ENCODE results near the gene ADK. TPM values are rescaled to one million over a fixed set of nuclear protein-coding genes. Genes with fewer than 3 reads are reported as not detected.
A peak's percentile ranks its signal among the peaks of the same experiment; 100 is the strongest.

ADK gene
- total and polyA plus RNA-seq, 2 of the 13 experiments (the other 11 are each of a cell fraction or from before 2014, with no cell fraction given) = 48.6 to 79.1 TPM

GRCh38 chr10:74419958-74420375 lies 268.9 kb downstream of the ADK start:
- H3K27me3 ChIP-seq (ENCODE audit: control insufficient read depth in 1 of 2, insufficient read depth in 2 of 2, low read length in 2 of 2) = no peaks in the 10 kb centered on the region
- H3K79me2 ChIP-seq (ENCODE audit: insufficient read depth, low read length) = no peaks in the 10 kb centered on the region
- FAIRE-seq = no peak
- CTCF ChIA-PET (ENCODE audit: low intra/inter-chr PET ratio, low total read pairs) = no interaction called here
- H3K4me2 ChIP-seq (ENCODE audit: low read depth, low read length) = no peak overlapping the region
- in situ Hi-C loops (cut with HindIII; ENCODE audit: extremely low pct_ligation_motif_present, low pct_unique_long_range_greater_than_20kb) = no loop called here
- no peaks in the 10 kb centered on the region for H3K9me3 ChIP-seq (ENCODE audit: low read length)
- H2AFZ ChIP-seq (ENCODE audit: low read length) = no peak overlapping the region
- no peak for DNase-seq (ENCODE audit: low spot score)
- H3K4me3 ChIP-seq (replicated peaks in 1 of 3; ENCODE audit: insufficient read depth in 1 of 3, low read depth in 2 of 3, low read length in 3 of 3) = no peak overlapping the region
- no peak overlapping the region for H3K9ac ChIP-seq (ENCODE audit: insufficient read depth, low read depth, low read length)
- H3K4me1 ChIP-seq (ENCODE audit: insufficient read depth, low read length) = peaks cover 5% of the 10 kb centered on the region; the same call in 1 of the 2 replicates
- no peaks in the 10 kb centered on the region for H4K20me1 ChIP-seq (ENCODE audit: insufficient read depth, low read length)
- ATAC-seq = no peak
- intact Hi-C loops (cut with micrococcal nuclease; ENCODE audit: unreplicated experiment) = no loop called here
- no TSS peak for BruUV-seq (replicated peaks)
- POLR2A ChIA-PET = no interaction called here
- no peak overlapping the region for H3K27ac ChIP-seq (ENCODE audit: extremely low read length, insufficient read depth, low read length)
- WGBS (ENCODE audit: low lambda C conversion rate) = 98% methylated on average over 2 of the region's 2 CpGs
- TF ChIP-seq, protein P1, sequence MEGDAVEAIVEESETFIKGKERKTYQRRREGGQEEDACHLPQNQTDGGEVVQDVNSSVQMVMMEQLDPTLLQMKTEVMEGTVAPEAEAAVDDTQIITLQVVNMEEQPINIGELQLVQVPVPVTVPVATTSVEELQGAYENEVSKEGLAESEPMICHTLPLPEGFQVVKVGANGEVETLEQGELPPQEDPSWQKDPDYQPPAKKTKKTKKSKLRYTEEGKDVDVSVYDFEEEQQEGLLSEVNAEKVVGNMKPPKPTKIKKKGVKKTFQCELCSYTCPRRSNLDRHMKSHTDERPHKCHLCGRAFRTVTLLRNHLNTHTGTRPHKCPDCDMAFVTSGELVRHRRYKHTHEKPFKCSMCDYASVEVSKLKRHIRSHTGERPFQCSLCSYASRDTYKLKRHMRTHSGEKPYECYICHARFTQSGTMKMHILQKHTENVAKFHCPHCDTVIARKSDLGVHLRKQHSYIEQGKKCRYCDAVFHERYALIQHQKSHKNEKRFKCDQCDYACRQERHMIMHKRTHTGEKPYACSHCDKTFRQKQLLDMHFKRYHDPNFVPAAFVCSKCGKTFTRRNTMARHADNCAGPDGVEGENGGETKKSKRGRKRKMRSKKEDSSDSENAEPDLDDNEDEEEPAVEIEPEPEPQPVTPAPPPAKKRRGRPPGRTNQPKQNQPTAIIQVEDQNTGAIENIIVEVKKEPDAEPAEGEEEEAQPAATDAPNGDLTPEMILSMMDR (CRISPR knock-in tag; IDR thresholded peaks at IDR 0.05) = 0 out of 2 replicates have a peak, but pooled peaks have one; percentile 12
- peak; percentile 24; the same call in 1 of the 2 replicates for TF ChIP-seq SMC3 (IDR thresholded peaks at IDR 0.05; ENCODE audit: low read length)
- no peak for TF ChIP-seq ZNF563 (CRISPR knock-in tag; IDR thresholded peaks at IDR 0.05)
- peak; percentile 12; the same call in 1 of the 2 replicates for TF ChIP-seq STAG1 (CRISPR knock-in tag; IDR thresholded peaks at IDR 0.05)
- H3K36me3 ChIP-seq (replicated peaks in 1 of 2; ENCODE audit: control insufficient read depth in 1 of 2, insufficient read depth in 2 of 2, low read length in 2 of 2) = no peaks in the 10 kb centered on the region; a peak in 1 of 5 replicates

GRCh38 chr10:74424565-74424964 lies 273.5 kb downstream of the ADK start:
- H3K36me3 ChIP-seq (replicated peaks in 1 of 2; ENCODE audit: control insufficient read depth in 1 of 2, insufficient read depth in 2 of 2, low read length in 2 of 2) = no peaks in the 10 kb centered on the region; a peak in 1 of 5 replicates
- FAIRE-seq = no peak
- 95% methylated on average over 1 of the region's 1 CpG for WGBS (ENCODE audit: low lambda C conversion rate)
- in situ Hi-C loops (cut with HindIII; ENCODE audit: extremely low pct_ligation_motif_present, low pct_unique_long_range_greater_than_20kb) = no loop called here
- no peak for ATAC-seq
- no TSS peak for BruUV-seq (replicated peaks)
- no peak overlapping the region for H3K4me3 ChIP-seq (replicated peaks in 1 of 3; ENCODE audit: insufficient read depth in 1 of 3, low read depth in 2 of 3, low read length in 3 of 3)
- intact Hi-C loops (cut with micrococcal nuclease; ENCODE audit: unreplicated experiment) = no loop called here
- H3K4me1 ChIP-seq (ENCODE audit: insufficient read depth, low read length) = no peaks in the 10 kb centered on the region
- H4K20me1 ChIP-seq (ENCODE audit: insufficient read depth, low read length) = no peaks in the 10 kb centered on the region
- no peak overlapping the region for H3K9ac ChIP-seq (ENCODE audit: insufficient read depth, low read depth, low read length)
- H3K27ac ChIP-seq (ENCODE audit: extremely low read length, insufficient read depth, low read length) = no peak overlapping the region
- TF ChIP-seq ZNF556 (CRISPR knock-in tag; IDR thresholded peaks at IDR 0.05; ENCODE audit: borderline replicate concordance) (no peak), TSC22D2 (CRISPR knock-in tag; IDR thresholded peaks at IDR 0.05; ENCODE audit: borderline replicate concordance) (no peak), ZNF644 (CRISPR knock-in tag; IDR thresholded peaks at IDR 0.05; ENCODE audit: low read depth) (no peak), U2AF1 (optimal IDR thresholded peaks at IDR 0.05; ENCODE audit: low read depth, low read length) (no peak), MBNL3 (CRISPR knock-in tag; conservative IDR thresholded peaks at IDR 0.05) (no peak)
- TF ChIP-seq, protein P2, sequence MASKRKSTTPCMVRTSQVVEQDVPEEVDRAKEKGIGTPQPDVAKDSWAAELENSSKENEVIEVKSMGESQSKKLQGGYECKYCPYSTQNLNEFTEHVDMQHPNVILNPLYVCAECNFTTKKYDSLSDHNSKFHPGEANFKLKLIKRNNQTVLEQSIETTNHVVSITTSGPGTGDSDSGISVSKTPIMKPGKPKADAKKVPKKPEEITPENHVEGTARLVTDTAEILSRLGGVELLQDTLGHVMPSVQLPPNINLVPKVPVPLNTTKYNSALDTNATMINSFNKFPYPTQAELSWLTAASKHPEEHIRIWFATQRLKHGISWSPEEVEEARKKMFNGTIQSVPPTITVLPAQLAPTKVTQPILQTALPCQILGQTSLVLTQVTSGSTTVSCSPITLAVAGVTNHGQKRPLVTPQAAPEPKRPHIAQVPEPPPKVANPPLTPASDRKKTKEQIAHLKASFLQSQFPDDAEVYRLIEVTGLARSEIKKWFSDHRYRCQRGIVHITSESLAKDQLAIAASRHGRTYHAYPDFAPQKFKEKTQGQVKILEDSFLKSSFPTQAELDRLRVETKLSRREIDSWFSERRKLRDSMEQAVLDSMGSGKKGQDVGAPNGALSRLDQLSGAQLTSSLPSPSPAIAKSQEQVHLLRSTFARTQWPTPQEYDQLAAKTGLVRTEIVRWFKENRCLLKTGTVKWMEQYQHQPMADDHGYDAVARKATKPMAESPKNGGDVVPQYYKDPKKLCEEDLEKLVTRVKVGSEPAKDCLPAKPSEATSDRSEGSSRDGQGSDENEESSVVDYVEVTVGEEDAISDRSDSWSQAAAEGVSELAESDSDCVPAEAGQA (IDR thresholded peaks at IDR 0.05; ENCODE audit: low read depth) = no peak
- TF ChIP-seq, protein P2 (CRISPR knock-in tag; IDR thresholded peaks at IDR 0.05; ENCODE audit: borderline replicate concordance) = no peak
- no peak overlapping the region for H2AFZ ChIP-seq (ENCODE audit: low read length)
- ChIA-PET POLR2A (no interaction called here), CTCF (ENCODE audit: low intra/inter-chr PET ratio, low total read pairs) (no interaction called here)
- no peaks in the 10 kb centered on the region for H3K27me3 ChIP-seq (ENCODE audit: control insufficient read depth in 1 of 2, insufficient read depth in 2 of 2, low read length in 2 of 2)
- H3K79me2 ChIP-seq (ENCODE audit: insufficient read depth, low read length) = no peaks in the 10 kb centered on the region
- H3K9me3 ChIP-seq (ENCODE audit: low read length) = no peaks in the 10 kb centered on the region
- DNase-seq (ENCODE audit: low spot score) = no peak
- H3K4me2 ChIP-seq (ENCODE audit: low read depth, low read length) = no peak overlapping the region
